GM12865 (cell line): ENCODE results near the gene RNF34.

Experiments
- DNase-seq: peaks from one replicate; pipeline ENCODE4 v3.0.0; 2010; ENCODE audit warnings: low read depth
- H3K4me3 ChIP-seq: 2 replicates; pipeline ENCODE4 v1.5.1; 2011; ENCODE audit warnings: mild to moderate bottlenecking, low read depth, low read length, control low read depth
- TF ChIP-seq, protein P1 (sequence below): IDR thresholded peaks from 2 replicates; pipeline ENCODE4 v1.5.1; 2011; ENCODE audit warnings: low read length, control low read depth, low read depth, inconsistent platforms; ENCODE audit not compliant: insufficient read depth; ENCODE audit errors: missing control alignments

RNF34 gene, protein sequence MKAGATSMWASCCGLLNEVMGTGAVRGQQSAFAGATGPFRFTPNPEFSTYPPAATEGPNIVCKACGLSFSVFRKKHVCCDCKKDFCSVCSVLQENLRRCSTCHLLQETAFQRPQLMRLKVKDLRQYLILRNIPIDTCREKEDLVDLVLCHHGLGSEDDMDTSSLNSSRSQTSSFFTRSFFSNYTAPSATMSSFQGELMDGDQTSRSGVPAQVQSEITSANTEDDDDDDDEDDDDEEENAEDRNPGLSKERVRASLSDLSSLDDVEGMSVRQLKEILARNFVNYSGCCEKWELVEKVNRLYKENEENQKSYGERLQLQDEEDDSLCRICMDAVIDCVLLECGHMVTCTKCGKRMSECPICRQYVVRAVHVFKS

DNA sequence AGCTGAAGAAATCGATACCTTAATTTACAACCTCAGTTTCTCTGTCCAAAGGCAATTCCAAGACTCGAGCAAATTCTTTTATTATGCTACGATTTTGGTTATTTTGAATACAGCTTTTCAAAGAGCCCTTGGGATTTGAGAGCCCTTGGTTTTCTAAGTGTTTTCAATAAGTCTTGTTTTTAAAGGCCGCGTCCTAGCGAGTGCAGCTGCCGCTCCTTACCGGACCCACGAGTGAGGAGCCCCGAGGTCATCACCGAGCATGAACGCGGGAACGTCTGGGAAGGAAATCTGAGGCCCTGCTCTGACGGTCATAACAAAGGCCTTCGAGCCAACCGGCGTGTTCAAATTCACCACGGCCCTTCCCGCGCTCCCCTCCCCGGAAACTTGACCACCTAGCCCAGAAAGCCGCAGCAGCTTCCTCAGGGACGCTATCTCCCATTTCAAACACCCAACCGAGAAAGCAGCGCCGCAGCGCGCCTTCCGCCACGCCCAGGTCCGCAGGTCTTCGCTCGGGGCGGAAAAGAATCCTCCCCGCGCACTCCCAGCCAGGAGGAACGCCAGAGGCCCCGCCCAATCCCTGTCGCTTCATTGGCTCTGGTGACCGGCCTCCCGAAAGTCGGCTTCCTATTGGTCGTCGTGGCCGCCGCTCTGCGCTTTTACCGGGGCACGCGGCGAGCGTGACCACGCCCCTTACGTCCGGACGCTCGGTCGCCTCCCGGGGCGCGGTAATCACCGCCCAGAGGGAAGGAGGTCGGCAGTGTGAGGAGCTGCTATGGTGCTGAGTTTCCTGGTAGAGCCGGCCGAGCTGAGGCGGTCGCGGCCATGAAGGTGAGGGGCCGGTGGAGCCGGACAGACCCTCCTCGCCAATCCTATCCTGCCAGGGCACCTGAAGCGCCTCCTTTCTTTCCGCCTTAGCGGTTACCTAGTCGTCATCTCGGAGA lies at the start of gene RNF34:
TSS of gene RNF34 (plus strand) at position 728 of the 941 bp plus-strand sequence. CDS start at position 823, 95 bp downstream.
- TF ChIP-seq, protein P1, sequence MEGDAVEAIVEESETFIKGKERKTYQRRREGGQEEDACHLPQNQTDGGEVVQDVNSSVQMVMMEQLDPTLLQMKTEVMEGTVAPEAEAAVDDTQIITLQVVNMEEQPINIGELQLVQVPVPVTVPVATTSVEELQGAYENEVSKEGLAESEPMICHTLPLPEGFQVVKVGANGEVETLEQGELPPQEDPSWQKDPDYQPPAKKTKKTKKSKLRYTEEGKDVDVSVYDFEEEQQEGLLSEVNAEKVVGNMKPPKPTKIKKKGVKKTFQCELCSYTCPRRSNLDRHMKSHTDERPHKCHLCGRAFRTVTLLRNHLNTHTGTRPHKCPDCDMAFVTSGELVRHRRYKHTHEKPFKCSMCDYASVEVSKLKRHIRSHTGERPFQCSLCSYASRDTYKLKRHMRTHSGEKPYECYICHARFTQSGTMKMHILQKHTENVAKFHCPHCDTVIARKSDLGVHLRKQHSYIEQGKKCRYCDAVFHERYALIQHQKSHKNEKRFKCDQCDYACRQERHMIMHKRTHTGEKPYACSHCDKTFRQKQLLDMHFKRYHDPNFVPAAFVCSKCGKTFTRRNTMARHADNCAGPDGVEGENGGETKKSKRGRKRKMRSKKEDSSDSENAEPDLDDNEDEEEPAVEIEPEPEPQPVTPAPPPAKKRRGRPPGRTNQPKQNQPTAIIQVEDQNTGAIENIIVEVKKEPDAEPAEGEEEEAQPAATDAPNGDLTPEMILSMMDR, result no peak
- peak; percentile 99 for DNase-seq
- H3K4me3 ChIP-seq, result peak within 1 kb of the TSS; percentile 97

DNA sequence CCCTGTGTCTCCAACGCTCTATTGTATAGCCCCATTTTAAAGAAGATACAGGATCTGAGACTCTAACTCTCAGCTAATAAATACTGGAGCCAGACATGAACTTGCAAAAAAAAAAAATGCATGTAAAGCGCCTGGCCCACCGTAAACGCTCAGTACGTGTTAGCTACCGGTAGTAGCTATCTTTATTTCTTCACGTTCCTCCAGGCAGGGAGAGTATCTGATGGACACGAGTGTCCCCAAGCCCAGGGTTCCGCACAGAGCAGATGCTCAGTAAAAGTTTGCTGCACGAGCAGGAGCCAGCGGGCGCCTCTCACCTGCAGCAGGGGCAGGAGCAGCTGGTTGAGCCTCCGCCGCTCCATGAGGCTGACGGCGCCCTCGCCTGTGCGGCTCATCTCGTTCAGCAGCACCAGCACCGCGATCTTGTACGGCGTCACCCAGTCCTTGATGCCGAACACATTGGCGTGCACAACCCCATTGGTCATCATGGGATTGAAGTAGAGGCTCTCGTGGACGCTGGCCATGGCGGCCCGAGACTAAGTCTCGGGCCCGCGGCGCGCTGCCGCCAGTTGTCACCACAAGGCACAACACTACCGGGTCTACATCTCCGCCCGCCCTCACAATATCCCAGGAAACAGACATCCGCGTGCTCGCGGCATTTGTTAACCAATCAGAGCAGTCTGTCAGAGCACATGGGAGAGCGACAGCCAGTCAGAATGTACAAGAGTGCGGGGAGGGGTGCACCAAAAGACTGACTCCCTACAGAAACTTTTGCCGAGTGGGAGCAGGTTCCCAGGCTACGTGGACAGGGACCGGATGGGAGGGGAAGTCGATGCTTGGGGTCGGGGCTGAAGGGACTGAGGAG lies 47.9 kb upstream of the RNF34 start, which contains the start of gene ANAPC5:
TSS of gene ANAPC5 (minus strand) at position 592 of the 862 bp plus-strand sequence. CDS start at position 521, 71 bp downstream.
- peak; percentile 99 for DNase-seq
- peak within 1 kb of the TSS; percentile 95 for H3K4me3 ChIP-seq
- TF ChIP-seq, protein P1, result no peak

DNA sequence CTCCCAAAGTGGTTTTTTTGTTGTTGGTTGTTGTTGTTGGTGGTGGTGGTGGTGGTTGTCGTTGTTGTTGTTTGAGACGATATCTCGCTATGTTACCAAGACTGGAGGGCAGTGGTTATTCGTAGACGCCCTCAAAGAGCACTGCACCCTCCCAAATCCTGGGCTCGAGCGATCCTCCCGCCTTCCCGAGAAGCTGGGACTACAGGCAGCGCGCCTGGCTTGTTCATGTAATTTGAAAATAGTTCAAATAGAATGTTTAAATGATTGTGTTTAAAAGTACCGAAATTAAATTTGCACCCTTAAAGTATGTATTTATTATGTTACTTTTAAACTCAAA lies 47.3 kb upstream of the RNF34 start:
- TF ChIP-seq, protein P1, result no peak
- peak overlapping the region; percentile 95 for H3K4me3 ChIP-seq
- no peak for DNase-seq

DNA sequence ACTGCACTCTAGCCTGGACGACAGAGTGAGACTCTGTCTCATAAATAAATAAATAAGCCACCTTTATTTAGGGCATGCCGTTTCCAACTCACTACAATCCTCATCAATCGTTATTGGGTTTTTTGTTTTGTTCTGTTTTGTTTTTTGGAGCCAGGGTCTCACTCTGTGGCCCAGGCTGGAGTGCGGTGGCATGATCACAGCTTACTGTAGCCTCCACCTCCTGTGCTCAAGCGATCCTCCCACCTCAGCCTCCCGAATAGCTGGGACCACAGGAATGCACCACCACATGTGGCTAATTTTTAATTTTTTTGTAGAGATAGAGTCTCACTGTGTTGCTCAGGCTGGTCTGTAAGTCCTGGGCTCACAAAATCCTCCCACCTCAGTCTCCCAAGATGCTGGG lies 44.1 kb upstream of the RNF34 start:
- DNase-seq, result no peak
- TF ChIP-seq, protein P1, result no peak
- H3K4me3 ChIP-seq, result no peak overlapping the region

DNA sequence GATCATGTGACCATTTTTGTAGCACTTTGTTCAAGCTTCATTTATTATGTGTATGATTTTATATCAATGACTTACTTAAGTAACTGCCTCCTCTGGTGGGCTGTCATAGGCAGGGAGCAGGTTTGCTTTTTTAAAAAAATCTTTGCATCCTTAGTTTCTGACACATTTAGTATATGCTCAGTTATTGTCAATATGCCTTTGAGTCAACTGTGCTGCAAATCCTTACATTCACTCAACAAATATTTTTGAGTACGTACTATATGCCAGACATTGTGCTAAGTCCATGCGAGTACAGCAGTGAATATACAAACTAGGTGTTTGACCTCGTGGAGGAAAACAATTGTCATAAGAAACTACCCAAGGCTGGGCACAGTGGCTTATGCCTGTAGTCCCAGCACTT lies 43.3 kb upstream of the RNF34 start:
- TF ChIP-seq, protein P1, result no peak
- no peak overlapping the region for H3K4me3 ChIP-seq
- DNase-seq, result no peak

DNA sequence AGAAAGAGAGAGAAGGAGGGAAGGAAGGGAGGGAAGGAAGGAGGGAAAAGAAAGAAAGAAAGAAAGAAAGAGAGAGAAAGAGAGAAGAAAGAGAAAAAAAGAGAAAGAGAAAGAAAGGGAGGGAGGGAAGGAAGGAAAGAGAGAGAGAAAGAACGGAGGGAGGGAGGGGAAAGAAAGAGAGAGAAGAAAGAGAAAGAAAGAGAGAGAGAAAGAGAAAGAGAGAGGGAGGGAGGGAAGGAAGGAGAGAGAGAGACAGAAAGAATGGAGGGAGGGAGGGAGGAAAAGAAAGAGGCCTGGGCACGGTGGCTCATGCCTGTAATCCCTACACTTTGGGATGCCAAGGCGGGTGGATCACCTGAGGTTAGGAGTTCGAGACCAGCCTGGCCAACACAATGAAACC lies 42.6 kb upstream of the RNF34 start:
- H3K4me3 ChIP-seq, result no peak overlapping the region
- TF ChIP-seq, protein P1, result no peak
- DNase-seq, result no peak
